H1 (cell line): ENCODE measurements around the gene C1orf21.

Experiments used
- BRCA1 ChIP-seq: IDR thresholded peaks from 2 replicates; pipeline ENCODE4 v1.6.1; 2012; ENCODE audit warnings: low read depth, low read length, improper control_type of control experiment
- EZH2 ChIP-seq: fragments of 200-600 bp; sonication (generic); IDR thresholded peaks from 2 replicates; pipeline ENCODE4 v1.7.1; 2012; ENCODE audit warnings: low read depth, mild to moderate bottlenecking, moderate library complexity, low read length, inconsistent platforms; ENCODE audit not compliant: severe bottlenecking
- HDAC6 ChIP-seq: IDR thresholded peaks from one replicate; pipeline ENCODE4 v1.7.1; 2012; ENCODE audit warnings: low read depth, mild to moderate bottlenecking, inconsistent platforms, low read length, moderate library complexity
- MAFK ChIP-seq: IDR thresholded peaks from 2 replicates; pipeline ENCODE4 v1.6.1; 2012; ENCODE audit warnings: low read depth, mild to moderate bottlenecking, improper control_type of control experiment, low read length
- SP4 ChIP-seq: IDR thresholded peaks from 2 replicates; pipeline ENCODE4 v1.6.1; 2012; ENCODE audit warnings: low read length, inconsistent platforms
- ZNF274 ChIP-seq: IDR thresholded peaks from 2 replicates; pipeline ENCODE4 v1.7.0; 2012; ENCODE audit warnings: low read length, borderline replicate concordance; ENCODE audit errors: extremely low read depth
- TF ChIP-seq, protein P1 (sequence below), 3 experiments: IDR thresholded peaks; 1 replicate in 2 of 3; 2 replicates in 1 of 3; pipeline versions ENCODE4 v1.5.1 to v1.6.1; 2011; ENCODE audit warnings: low read length in 3 of 3, mild to moderate bottlenecking in 3 of 3, inconsistent platforms in 2 of 3, low read depth in 1 of 3, moderate library complexity in 1 of 3; ENCODE audit not compliant: insufficient read depth in 1 of 3; ENCODE audit errors: control extremely low read depth in 1 of 3

DNA sequence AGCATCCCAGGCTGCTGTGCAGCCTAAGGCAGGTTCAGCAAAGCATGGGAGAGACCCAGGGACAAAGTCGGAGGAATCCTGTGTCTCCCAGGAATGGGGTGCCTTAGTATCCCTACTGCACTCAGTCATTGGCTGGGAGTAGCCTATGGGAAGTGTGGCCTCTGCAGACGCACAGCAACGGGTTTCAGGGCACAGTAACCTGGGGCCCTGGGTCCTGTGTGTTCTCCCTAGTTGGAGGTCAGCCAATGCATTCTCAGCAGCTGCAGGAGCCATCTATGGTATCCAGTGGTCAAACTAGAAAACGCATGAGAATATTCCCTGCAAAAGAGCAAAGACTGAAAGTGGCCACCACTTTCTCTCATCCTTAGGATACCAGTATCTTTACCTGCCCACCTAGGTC is 13.7 kb upstream of the C1orf21 start:
- TF ChIP-seq MAFK = no peak
- TF ChIP-seq, protein P1, sequence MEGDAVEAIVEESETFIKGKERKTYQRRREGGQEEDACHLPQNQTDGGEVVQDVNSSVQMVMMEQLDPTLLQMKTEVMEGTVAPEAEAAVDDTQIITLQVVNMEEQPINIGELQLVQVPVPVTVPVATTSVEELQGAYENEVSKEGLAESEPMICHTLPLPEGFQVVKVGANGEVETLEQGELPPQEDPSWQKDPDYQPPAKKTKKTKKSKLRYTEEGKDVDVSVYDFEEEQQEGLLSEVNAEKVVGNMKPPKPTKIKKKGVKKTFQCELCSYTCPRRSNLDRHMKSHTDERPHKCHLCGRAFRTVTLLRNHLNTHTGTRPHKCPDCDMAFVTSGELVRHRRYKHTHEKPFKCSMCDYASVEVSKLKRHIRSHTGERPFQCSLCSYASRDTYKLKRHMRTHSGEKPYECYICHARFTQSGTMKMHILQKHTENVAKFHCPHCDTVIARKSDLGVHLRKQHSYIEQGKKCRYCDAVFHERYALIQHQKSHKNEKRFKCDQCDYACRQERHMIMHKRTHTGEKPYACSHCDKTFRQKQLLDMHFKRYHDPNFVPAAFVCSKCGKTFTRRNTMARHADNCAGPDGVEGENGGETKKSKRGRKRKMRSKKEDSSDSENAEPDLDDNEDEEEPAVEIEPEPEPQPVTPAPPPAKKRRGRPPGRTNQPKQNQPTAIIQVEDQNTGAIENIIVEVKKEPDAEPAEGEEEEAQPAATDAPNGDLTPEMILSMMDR (IDR thresholded peaks at IDR 0.05; ENCODE audit: control extremely low read depth in 1 of 3, insufficient read depth in 1 of 3, low read depth in 1 of 3, low read length in 3 of 3) = no peak
- TF ChIP-seq EZH2 = no peak
- no peak for TF ChIP-seq SP4
- TF ChIP-seq BRCA1 = no peak
- TF ChIP-seq ZNF274 = no peak
- TF ChIP-seq HDAC6 = no peak
